Hepatocyte (in vitro differentiated cells): Measurements from ENCODE around the gene ILF3. TPM values are rescaled to one million over a fixed set of nuclear protein-coding genes. Genes with fewer than 3 reads are reported as not detected.
A peak's percentile ranks its signal among the peaks of the same experiment; 100 is the strongest.

Experiments used
- DNase-seq: peaks from one replicate; pipeline ENCODE4 v3.0.0-alpha.2; 2016; ENCODE audit warnings: low spot score
- H2AFZ ChIP-seq: fragments of 200-600 bp; sonication (generic); 2 replicates; pipeline ENCODE4 v1.6.0; 2016; ENCODE audit warnings: antibody characterized with exemption, mild to moderate bottlenecking
- H3K27ac ChIP-seq: fragments of 200-600 bp; sonication (generic); 2 replicates; pipeline ENCODE4 v1.5.1; 2016; ENCODE audit warnings: mild to moderate bottlenecking
- H3K27me3 ChIP-seq: fragments of 200-600 bp; sonication (generic); 2 replicates; pipeline ENCODE4 v1.6.1; 2016
- H3K36me3 ChIP-seq: fragments of 200-600 bp; sonication (generic); replicated peaks from 2 replicates; pipeline ENCODE4 v1.5.1; 2016; ENCODE audit warnings: low read depth; ENCODE audit not compliant: insufficient read depth
- H3K4me1 ChIP-seq: fragments of 200-600 bp; sonication (generic); 2 replicates; pipeline ENCODE4 v1.5.1; 2016; ENCODE audit warnings: mild to moderate bottlenecking, moderate library complexity; ENCODE audit not compliant: insufficient read depth
- H3K4me2 ChIP-seq: fragments of 200-600 bp; sonication (generic); 2 replicates; pipeline ENCODE4 v1.6.0; 2016
- H3K4me3 ChIP-seq: fragments of 200-600 bp; sonication (generic); 2 replicates; pipeline ENCODE4 v1.5.1; 2016; ENCODE audit warnings: mild to moderate bottlenecking
- H3K79me2 ChIP-seq: fragments of 200-600 bp; sonication (generic); 2 replicates; pipeline ENCODE4 v1.6.0; 2017; ENCODE audit warnings: mild to moderate bottlenecking
- H3K9me2 ChIP-seq: fragments of 200-600 bp; sonication (generic); replicated peaks from 2 replicates; pipeline ENCODE4 v1.6.0; 2017; ENCODE audit warnings: mild to moderate bottlenecking; ENCODE audit not compliant: insufficient read depth
- H3K9me3 ChIP-seq: fragments of 200-600 bp; sonication (generic); 2 replicates; pipeline ENCODE4 v1.5.1; 2016; ENCODE audit warnings: low read depth, mild to moderate bottlenecking
- H4K20me1 ChIP-seq: fragments of 200-600 bp; sonication (generic); 2 replicates; pipeline ENCODE4 v1.6.0; 2016; ENCODE audit warnings: mild to moderate bottlenecking; ENCODE audit not compliant: insufficient read depth, poor library complexity, severe bottlenecking
- EZH2 ChIP-seq: fragments of 200-600 bp; sonication (generic); IDR thresholded peaks from 2 replicates; pipeline ENCODE4 v1.6.1; 2016; ENCODE audit warnings: antibody characterized with exemption, mild to moderate bottlenecking, borderline replicate concordance
- EZH2phosphoT487 ChIP-seq: fragments of 200-600 bp; sonication (generic); IDR thresholded peaks from one replicate; pipeline ENCODE4 v1.6.1; 2018; ENCODE audit warnings: antibody characterized with exemption, mild to moderate bottlenecking, low read depth, moderate library complexity; ENCODE audit not compliant: unreplicated experiment, severe bottlenecking
- WGBS: methylation state at CpG from one replicate; pipeline ENCODE4 v1.1.6; 2016; ENCODE audit warnings: low lambda C conversion rate; ENCODE audit errors: missing lambda C conversion rate; 5-methylcytosine and 5-hydroxymethylcytosine counted together
- polyA plus RNA-seq: library from polyadenylated mRNA; unstranded; fragments of >200 nt; fragmentation: Nextera tagmentation; extraction: Ambion mirVana; gene quantifications from 2 replicates; pipeline ENCODE4 v1.2.1, GENCODE V29; 2016
- total RNA-seq: library from RNA; depleted of rRNA; stranded (reverse); fragments of >200 nt; gene quantifications from 2 replicates; pipeline ENCODE4 v1.2.3, GENCODE V29; 2014
- TF ChIP-seq, protein P1 (sequence below): fragments of 200-600 bp; sonication (generic); IDR thresholded peaks from 2 replicates; pipeline ENCODE4 v1.5.1; 2016; ENCODE audit warnings: antibody characterized with exemption, mild to moderate bottlenecking; ENCODE audit not compliant: poor library complexity

The ILF3 gene
- total and polyA plus RNA-seq, 2 experiments from 2014 or later = 120 to 149 TPM

DNA sequence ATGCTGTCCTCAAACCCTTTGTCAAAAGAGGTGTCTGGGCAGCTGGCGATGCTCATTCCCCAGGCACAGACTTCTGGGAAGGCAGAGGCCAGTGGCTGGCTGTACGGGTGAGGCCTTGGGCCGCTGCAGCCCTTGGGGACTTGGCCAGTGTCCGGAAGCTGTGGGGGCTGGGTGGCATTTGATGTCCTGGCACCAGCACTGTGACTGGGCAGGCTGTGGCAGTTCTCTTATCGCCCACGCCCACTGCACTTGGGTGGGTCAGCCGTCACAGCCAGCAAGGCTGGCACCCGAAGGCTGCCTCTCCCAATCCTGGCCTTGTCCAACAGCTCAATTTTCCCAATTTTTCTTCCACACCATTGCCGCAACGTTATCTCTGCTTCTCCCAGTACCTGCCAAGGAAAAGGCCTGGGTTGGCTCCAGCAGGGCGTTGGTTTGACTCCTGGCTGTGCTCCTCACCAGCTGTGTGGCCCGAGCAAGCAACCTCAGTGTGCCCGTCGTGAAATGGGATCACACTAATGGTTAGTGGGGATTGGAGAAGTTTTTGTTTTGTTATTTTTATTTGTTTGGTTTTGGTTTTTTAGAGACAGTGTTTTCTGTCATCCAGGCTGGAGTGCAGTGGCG is 41.5 kb upstream of the ILF3 start:
- H2AFZ ChIP-seq = no peak overlapping the region
- no peak overlapping the region for H3K27ac ChIP-seq
- no peaks in the 10 kb centered on the region for H3K79me2 ChIP-seq
- DNase-seq = no peak
- no peaks in the 10 kb centered on the region for H3K27me3 ChIP-seq
- no peaks in the 10 kb centered on the region for H3K9me3 ChIP-seq
- peaks cover 6% of the 10 kb centered on the region for H3K4me1 ChIP-seq
- no peak for TF ChIP-seq EZH2
- TF ChIP-seq EZH2phosphoT487 = no peak
- TF ChIP-seq, protein P1, sequence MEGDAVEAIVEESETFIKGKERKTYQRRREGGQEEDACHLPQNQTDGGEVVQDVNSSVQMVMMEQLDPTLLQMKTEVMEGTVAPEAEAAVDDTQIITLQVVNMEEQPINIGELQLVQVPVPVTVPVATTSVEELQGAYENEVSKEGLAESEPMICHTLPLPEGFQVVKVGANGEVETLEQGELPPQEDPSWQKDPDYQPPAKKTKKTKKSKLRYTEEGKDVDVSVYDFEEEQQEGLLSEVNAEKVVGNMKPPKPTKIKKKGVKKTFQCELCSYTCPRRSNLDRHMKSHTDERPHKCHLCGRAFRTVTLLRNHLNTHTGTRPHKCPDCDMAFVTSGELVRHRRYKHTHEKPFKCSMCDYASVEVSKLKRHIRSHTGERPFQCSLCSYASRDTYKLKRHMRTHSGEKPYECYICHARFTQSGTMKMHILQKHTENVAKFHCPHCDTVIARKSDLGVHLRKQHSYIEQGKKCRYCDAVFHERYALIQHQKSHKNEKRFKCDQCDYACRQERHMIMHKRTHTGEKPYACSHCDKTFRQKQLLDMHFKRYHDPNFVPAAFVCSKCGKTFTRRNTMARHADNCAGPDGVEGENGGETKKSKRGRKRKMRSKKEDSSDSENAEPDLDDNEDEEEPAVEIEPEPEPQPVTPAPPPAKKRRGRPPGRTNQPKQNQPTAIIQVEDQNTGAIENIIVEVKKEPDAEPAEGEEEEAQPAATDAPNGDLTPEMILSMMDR = no peak
- no peak overlapping the region for H3K4me3 ChIP-seq
- no peaks in the 10 kb centered on the region for H3K9me2 ChIP-seq
- no peaks in the 10 kb centered on the region for H4K20me1 ChIP-seq
- no peak overlapping the region for H3K4me2 ChIP-seq
- H3K36me3 ChIP-seq = no peaks in the 10 kb centered on the region
- 94% methylated on average over 15 of the region's 15 CpGs for WGBS

DNA sequence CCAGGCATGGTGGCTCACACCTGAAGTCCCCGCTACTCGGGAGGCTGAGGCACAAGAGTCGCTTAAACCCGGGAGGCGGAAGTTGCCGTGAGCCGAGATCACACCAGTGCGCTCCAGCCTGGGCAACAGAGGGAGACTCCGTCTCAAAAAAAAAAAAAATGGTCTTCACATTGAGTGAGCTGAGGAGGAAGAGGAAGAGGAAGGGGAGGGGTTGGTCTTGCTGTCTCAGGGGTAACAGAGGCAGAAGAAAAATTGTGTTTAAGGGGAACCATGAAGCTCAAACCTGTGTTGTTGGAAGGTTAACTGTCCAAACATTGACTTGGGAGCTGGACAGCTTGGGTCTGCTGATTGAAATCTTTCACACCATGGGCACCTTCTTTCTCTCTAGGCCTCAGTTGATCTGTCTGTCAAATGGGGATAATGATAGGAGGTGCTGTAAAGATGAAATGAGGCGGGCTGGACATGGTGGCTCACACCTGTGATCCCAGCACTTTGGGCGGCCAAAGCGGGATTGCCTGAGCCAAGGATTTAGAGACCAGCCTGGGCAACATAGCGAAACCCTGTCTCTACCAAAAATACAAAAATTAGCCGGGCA is 38.6 kb upstream of the ILF3 start:
- Histone ChIP-seq H3K4me2 (no peak overlapping the region), H3K36me3 (no peaks in the 10 kb centered on the region), H3K9me3 (no peaks in the 10 kb centered on the region), H2AFZ (no peak overlapping the region), H3K79me2 (peaks cover 3% of the 10 kb centered on the region), H3K27ac (no peak overlapping the region), H3K4me1 (peaks cover 6% of the 10 kb centered on the region), H3K9me2 (no peaks in the 10 kb centered on the region), H3K27me3 (no peaks in the 10 kb centered on the region), H3K4me3 (no peak overlapping the region), H4K20me1 (no peaks in the 10 kb centered on the region)
- no peak for DNase-seq
- TF ChIP-seq EZH2 = no peak
- no peak for TF ChIP-seq EZH2phosphoT487
- TF ChIP-seq, protein P1 = no peak
- WGBS = 98% methylated on average over 14 of the region's 14 CpGs

DNA sequence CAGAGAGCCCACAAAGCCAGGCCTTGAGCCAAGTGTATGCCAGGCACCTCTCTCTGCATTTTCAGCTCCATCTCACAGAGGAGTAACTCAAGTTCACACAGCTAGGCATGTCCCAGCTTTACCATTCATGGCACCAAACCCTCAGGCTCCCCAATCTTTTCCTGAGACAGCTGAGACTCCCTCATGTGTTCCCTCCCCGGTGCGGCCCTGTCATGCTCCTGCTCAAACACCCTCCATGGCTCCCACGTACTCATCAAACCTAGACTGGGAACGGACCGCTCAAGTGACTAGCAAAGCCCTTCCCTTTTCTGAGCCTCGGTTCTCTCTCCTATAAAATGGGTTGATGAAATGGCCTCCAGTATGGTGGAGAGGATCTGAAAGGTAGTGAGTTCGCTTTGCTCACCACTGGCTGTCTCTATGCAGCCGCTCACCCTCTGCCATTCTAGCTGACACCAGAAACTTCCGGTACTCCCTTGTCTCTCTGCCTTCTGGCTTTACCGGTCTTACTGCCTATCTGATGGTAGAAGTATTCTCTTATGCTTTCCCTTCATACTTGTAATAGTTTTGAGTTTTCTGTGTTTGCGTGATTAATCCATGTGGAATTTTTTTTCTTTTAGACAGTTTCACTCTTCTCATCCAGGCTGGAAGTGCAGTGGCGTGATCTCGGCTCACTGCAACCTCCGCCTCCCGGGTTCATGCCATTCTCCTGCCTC is 36.6 kb upstream of the ILF3 start:
- Histone ChIP-seq H3K4me3 (no peak overlapping the region), H2AFZ (no peak overlapping the region), H3K9me3 (no peaks in the 10 kb centered on the region), H3K4me1 (peaks cover 6% of the 10 kb centered on the region), H3K36me3 (no peaks in the 10 kb centered on the region), H3K4me2 (no peak overlapping the region), H3K27me3 (no peaks in the 10 kb centered on the region), H3K79me2 (peaks cover 3% of the 10 kb centered on the region), H3K9me2 (no peaks in the 10 kb centered on the region), H3K27ac (peak overlapping the region; percentile 80), H4K20me1 (no peaks in the 10 kb centered on the region)
- TF ChIP-seq EZH2phosphoT487 = no peak
- no peak for TF ChIP-seq EZH2
- TF ChIP-seq, protein P1 = no peak
- WGBS = 82% methylated on average over 15 of the region's 15 CpGs
- DNase-seq = peak; percentile 58
